ENCODE results near the gene NCAPH2.

Gene NCAPH2

GRCh38 chr22:50544746-50545253 is 36.8 kb downstream of the NCAPH2 start:
- in situ Hi-C loops (cut with MboI; ENCODE audit: low pct_unique_long_range_greater_than_20kb, low sequenced_read_pairs, unreplicated experiment): no loop called here
- peak; percentile 44 for DNase-seq (ENCODE audit: low spot score)
- no peak for TF ChIP-seq CTCF (IDR thresholded peaks at IDR 0.05; ENCODE audit: extremely low read depth, insufficient read depth, missing control alignments)

- in situ Hi-C loops (cut with MboI; ENCODE audit: low pct_unique_long_range_greater_than_20kb, low sequenced_read_pairs, unreplicated experiment): no loop called here
- TF ChIP-seq CTCF (IDR thresholded peaks at IDR 0.05; ENCODE audit: extremely low read depth, insufficient read depth, missing control alignments): no peak
- DNase-seq (ENCODE audit: low spot score): peak; percentile 49
Measured at GRCh38 chr22:50545522-50546325, 37.7 kb downstream of the NCAPH2 start, which contains the start of gene KLHDC7B. KLHDC7B (plus strand) TSS chr22:50545899; CDS start chr22:50546244, 345 bp downstream.

GRCh38 chr22:50546326-50547262 is 38.6 kb downstream of the NCAPH2 start:
- in situ Hi-C loops (cut with MboI; ENCODE audit: low pct_unique_long_range_greater_than_20kb, low sequenced_read_pairs, unreplicated experiment): no loop called here
- no peak for TF ChIP-seq CTCF (IDR thresholded peaks at IDR 0.05; ENCODE audit: extremely low read depth, insufficient read depth, missing control alignments)
- peak; percentile 39 for DNase-seq (ENCODE audit: low spot score)

- peak; percentile 54 for DNase-seq (ENCODE audit: low spot score)
- in situ Hi-C loops (cut with MboI; ENCODE audit: low pct_unique_long_range_greater_than_20kb, low sequenced_read_pairs, unreplicated experiment): no loop called here
- no peak for TF ChIP-seq CTCF (IDR thresholded peaks at IDR 0.05; ENCODE audit: extremely low read depth, insufficient read depth, missing control alignments)
Measured at GRCh38 chr22:50547263-50547985, 39.4 kb downstream of the NCAPH2 start.

GRCh38 chr22:50548040-50548920 is 40.3 kb downstream of the NCAPH2 start:
- peak; percentile 87 for DNase-seq (ENCODE audit: low spot score)
- TF ChIP-seq CTCF (IDR thresholded peaks at IDR 0.05; ENCODE audit: extremely low read depth, insufficient read depth, missing control alignments): peak; percentile 35
- in situ Hi-C loops (cut with MboI; ENCODE audit: low pct_unique_long_range_greater_than_20kb, low sequenced_read_pairs, unreplicated experiment): no loop called here

Data from GM13977 (cell line).